Upper lobe of left lung (tissue), 4 donors: ENCODE data around the gene SIGLEC7.

Experiments
- CTCF ChIP-seq, 6 experiments: fragments of 450-650 bp in 4 of 6; fragments of 200-600 bp in 2 of 6; sonication (generic) in 2 of 6; IDR thresholded peaks; one replicate each; pipeline ENCODE4 v1.5.1; 2016 to 2019; ENCODE audit warnings: antibody characterized with exemption in 6 of 6
- POLR2A ChIP-seq, 4 donors: fragments of 450-650 bp; IDR thresholded peaks; one replicate each; pipeline ENCODE4 v1.5.1; 2016 to 2017; ENCODE audit warnings: antibody characterized with exemption in 4 of 4, mild to moderate bottlenecking in 2 of 4
- POLR2AphosphoS5 ChIP-seq, 2 donors: sonication (generic); formaldehyde crosslinking; IDR thresholded peaks; one replicate each; pipeline ENCODE4 v1.5.1; 2017; ENCODE audit warnings: antibody characterized with exemption in 2 of 2

GRCh38 chr19:51185069-51185867 lies 43.2 kb downstream of the SIGLEC7 start:
- no peak for TF ChIP-seq POLR2AphosphoS5 (IDR thresholded peaks at IDR 0.05)
- no peak for TF ChIP-seq CTCF (IDR thresholded peaks at IDR 0.05)
- no peak for TF ChIP-seq POLR2A (IDR thresholded peaks at IDR 0.05)
